Mesenchymal stem cell (in vitro differentiated cells and primary cell): Measurements from ENCODE around the gene PIGL.
A peak's percentile ranks its signal among the peaks of the same experiment; 100 is the strongest.
"Not testable (repeated sequence)": the region's sequence is repeated elsewhere in the genome, so short reads cannot be mapped to it uniquely, and the experiment has no call there.

Experiments
- DNase-seq: peaks from one replicate; pipeline ENCODE4 v3.0.0-alpha.2; 2013
- H2AFZ ChIP-seq: one replicate; pipeline ENCODE4 v1.6.1; 2013; ENCODE audit warnings: low read depth, mild to moderate bottlenecking, control low read depth, inconsistent platforms, low read length, moderate library complexity
- H2AK5ac ChIP-seq: 2 replicates; pipeline ENCODE4 v1.6.1; 2013; ENCODE audit warnings: low read length, moderate library complexity, mild to moderate bottlenecking, inconsistent platforms; ENCODE audit not compliant: severe bottlenecking
- H2BK120ac ChIP-seq: one replicate; pipeline ENCODE4 v1.6.1; 2013; ENCODE audit warnings: low read depth, mild to moderate bottlenecking, inconsistent platforms, low read length, moderate library complexity
- H2BK12ac ChIP-seq, 2 experiments: one replicate each; pipeline ENCODE4 v1.6.1; 2013; ENCODE audit warnings: inconsistent platforms in 2 of 2, low read length in 2 of 2, mild to moderate bottlenecking in 2 of 2, moderate library complexity in 2 of 2, control low read depth in 1 of 2
- H2BK15ac ChIP-seq: one replicate; pipeline ENCODE4 v1.6.1; 2013; ENCODE audit warnings: mild to moderate bottlenecking, low read depth, inconsistent platforms; ENCODE audit not compliant: poor library complexity, severe bottlenecking
- H2BK5ac ChIP-seq: 2 replicates; pipeline ENCODE4 v1.6.1; 2013; ENCODE audit warnings: low read depth, mild to moderate bottlenecking, low read length, control low read depth, inconsistent platforms; ENCODE audit not compliant: poor library complexity, severe bottlenecking
- H3K14ac ChIP-seq, 2 experiments: one replicate each; pipeline ENCODE4 v1.6.1; 2013; ENCODE audit warnings: inconsistent platforms in 2 of 2, low read length in 2 of 2, control low read depth in 1 of 2, mild to moderate bottlenecking in 1 of 2, moderate library complexity in 1 of 2
- H3K18ac ChIP-seq, 2 experiments: one replicate each; pipeline ENCODE4 v1.6.1; 2013; ENCODE audit warnings: inconsistent platforms in 2 of 2, low read length in 2 of 2, control low read depth in 1 of 2, low read depth in 1 of 2, mild to moderate bottlenecking in 1 of 2
- H3K23ac ChIP-seq, 2 experiments: one replicate each; pipeline ENCODE4 v1.6.1; 2013; ENCODE audit warnings: inconsistent platforms in 2 of 2, low read length in 2 of 2, mild to moderate bottlenecking in 2 of 2, moderate library complexity in 2 of 2, control low read depth in 1 of 2
- H3K27ac ChIP-seq: 2 replicates; pipeline ENCODE4 v1.5.1; 2013; ENCODE audit warnings: mild to moderate bottlenecking, moderate library complexity, low read length, control low read depth, inconsistent platforms; ENCODE audit not compliant: poor library complexity, severe bottlenecking
- H3K27me3 ChIP-seq, 2 experiments: 2 replicates each; pipeline versions ENCODE4 v1.6.1 to v1.7.0; 2013; ENCODE audit warnings: low read length in 2 of 2, mild to moderate bottlenecking in 2 of 2, moderate library complexity in 2 of 2, control low read depth in 1 of 2, inconsistent platforms in 1 of 2; ENCODE audit not compliant: control insufficient read depth in 1 of 2, insufficient read depth in 1 of 2
- H3K36me3 ChIP-seq, 2 experiments: 2 replicates each; pipeline versions ENCODE4 v1.6.1 to v1.7.0; 2013; ENCODE audit warnings: low read length in 2 of 2, control low read depth in 1 of 2, inconsistent platforms in 1 of 2, low read depth in 1 of 2, mild to moderate bottlenecking in 1 of 2; ENCODE audit not compliant: insufficient read depth in 2 of 2, control insufficient read depth in 1 of 2
- H3K4ac ChIP-seq, 2 experiments: one replicate each; pipeline ENCODE4 v1.6.1; 2013; ENCODE audit warnings: inconsistent platforms in 2 of 2, low read length in 2 of 2, mild to moderate bottlenecking in 2 of 2, moderate library complexity in 2 of 2, control low read depth in 1 of 2, low read depth in 1 of 2
- H3K4me1 ChIP-seq: 2 replicates; pipeline ENCODE4 v1.6.1; 2013; ENCODE audit warnings: low read depth, low read length, control low read depth; ENCODE audit not compliant: control insufficient read depth, insufficient read depth
- H3K4me2 ChIP-seq: 2 replicates; pipeline ENCODE4 v1.6.1; 2013; ENCODE audit warnings: low read length, mild to moderate bottlenecking, inconsistent platforms; ENCODE audit not compliant: poor library complexity, severe bottlenecking
- H3K4me3 ChIP-seq, 2 experiments: 2 replicates each; pipeline versions ENCODE4 v1.5.1 to v1.7.0; 2013; ENCODE audit warnings: low read length in 2 of 2, mild to moderate bottlenecking in 2 of 2, control low read depth in 1 of 2, low read depth in 1 of 2; ENCODE audit not compliant: insufficient read depth in 1 of 2
- H3K79me1 ChIP-seq: replicated peaks from 2 replicates; pipeline ENCODE4 v1.6.1; 2013; ENCODE audit warnings: mild to moderate bottlenecking, control low read depth, low read length, inconsistent platforms; ENCODE audit not compliant: poor library complexity, severe bottlenecking
- H3K9ac ChIP-seq: 2 replicates; pipeline ENCODE4 v1.7.0; 2013; ENCODE audit warnings: mild to moderate bottlenecking, low read length, moderate library complexity
- H3K9me3 ChIP-seq: 2 replicates; pipeline ENCODE4 v1.7.0; 2013; ENCODE audit warnings: mild to moderate bottlenecking, low read length; ENCODE audit not compliant: control insufficient read depth
- H4K8ac ChIP-seq: one replicate; pipeline ENCODE4 v1.6.1; 2013; ENCODE audit warnings: inconsistent platforms, mild to moderate bottlenecking, low read length, moderate library complexity
- H4K91ac ChIP-seq: one replicate; pipeline ENCODE4 v1.6.1; 2013; ENCODE audit warnings: mild to moderate bottlenecking, low read length, inconsistent platforms
- WGBS: methylation state at CpG from one replicate; pipeline ENCODE4 v1.1.7; 2013; ENCODE audit warnings: mixed read lengths; 5-methylcytosine and 5-hydroxymethylcytosine counted together

PIGL gene

DNA sequence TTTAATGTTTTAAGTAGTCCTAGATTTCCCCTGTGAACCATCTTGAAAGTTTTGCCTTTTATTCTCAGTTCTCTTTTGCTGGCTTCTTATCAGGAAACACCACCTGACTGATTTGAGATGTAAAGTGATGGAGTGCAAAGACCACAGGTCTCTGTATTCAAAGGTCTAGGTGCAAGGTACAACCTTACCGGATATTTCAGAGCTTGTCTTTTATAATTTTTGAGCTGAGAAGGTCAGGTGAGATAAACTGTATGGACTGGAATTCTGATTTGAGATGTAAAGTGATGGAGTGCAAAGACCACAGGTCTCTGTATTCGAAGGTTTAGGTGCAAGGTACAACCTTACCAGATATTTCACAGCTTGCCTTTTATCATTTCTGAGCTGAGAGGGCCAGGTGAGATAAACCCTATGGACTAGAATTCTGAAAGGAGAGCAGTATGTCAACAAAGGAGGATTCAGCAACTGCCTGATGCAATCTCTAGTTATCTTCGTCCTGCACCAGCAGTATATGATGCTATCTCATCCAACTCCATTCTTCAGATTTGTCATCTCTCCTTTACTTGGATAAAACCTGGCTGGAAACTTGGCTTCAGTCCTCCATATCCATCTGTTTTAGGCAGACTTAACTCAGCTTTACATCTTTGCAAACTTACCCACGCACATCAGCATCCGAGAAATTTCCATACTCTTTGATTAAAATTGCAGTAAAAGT is 72.0 kb downstream of the PIGL start:
- Histone ChIP-seq H2BK12ac (no peak overlapping the region), H4K91ac (no peak overlapping the region), H3K14ac (no peak overlapping the region), H3K9ac (no peak overlapping the region), H3K4me3 (no peak overlapping the region), H3K79me1 (peaks cover 4% of the 10 kb centered on the region), H3K27me3 (no peaks in the 10 kb centered on the region), H3K4me1 (peaks cover 20% of the 10 kb centered on the region), H3K36me3 (no peaks in the 10 kb centered on the region), H3K23ac (no peak overlapping the region), H2BK120ac (no peak overlapping the region), H3K27ac (no peak overlapping the region), H3K4ac (peak overlapping the region in 1 of 2 experiments; percentile 28), H2BK5ac (no peak overlapping the region), H4K8ac (no peak overlapping the region), H3K18ac (no peak overlapping the region), H2AFZ (no peak overlapping the region), H3K4me2 (no peak overlapping the region), H3K9me3 (no peaks in the 10 kb centered on the region), H2AK5ac (peak overlapping the region; percentile 83), H2BK15ac (no peak overlapping the region)
- WGBS: 92% methylated on average over 3 of the region's 5 CpGs
- no peak for DNase-seq

DNA sequence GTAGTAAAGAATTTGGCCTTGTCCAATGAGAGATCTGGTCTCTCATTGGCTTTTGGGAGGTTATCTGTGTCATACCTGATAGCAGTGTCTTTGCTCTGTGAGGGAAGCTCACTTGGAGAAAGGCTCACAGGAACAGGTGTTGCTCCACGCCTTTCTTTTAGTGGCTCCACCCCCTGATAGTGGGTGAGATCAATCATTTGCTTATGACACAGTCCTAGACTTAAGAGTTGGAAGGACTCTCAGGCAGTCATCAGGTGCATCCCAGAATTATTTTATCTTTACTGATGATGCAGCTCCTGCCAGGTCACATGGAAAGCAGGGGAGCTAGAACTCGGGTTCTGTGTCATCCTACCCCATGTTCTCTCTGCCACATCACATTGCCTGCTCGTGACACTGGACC is 76.9 kb downstream of the PIGL start:
- H3K36me3 ChIP-seq: peaks cover 0 to 2% of the 10 kb centered on the region in 2 experiments
- H3K9me3 ChIP-seq: no peaks in the 10 kb centered on the region
- H3K23ac ChIP-seq: no peak overlapping the region
- no peaks in the 10 kb centered on the region for H3K27me3 ChIP-seq
- H3K9ac ChIP-seq: no peak overlapping the region
- no peak for DNase-seq
- H3K4me2 ChIP-seq: no peak overlapping the region
- H3K27ac ChIP-seq: no peak overlapping the region
- H3K4ac ChIP-seq: no peak overlapping the region
- no peak overlapping the region for H2BK5ac ChIP-seq
- H2AFZ ChIP-seq: no peak overlapping the region
- no peak overlapping the region for H2BK12ac ChIP-seq
- H3K4me3 ChIP-seq: no peak overlapping the region
- 97% methylated on average over 3 of the region's 3 CpGs for WGBS
- no peak overlapping the region for H3K18ac ChIP-seq
- no peak overlapping the region for H4K8ac ChIP-seq
- H2AK5ac ChIP-seq: no peak overlapping the region
- H2BK15ac ChIP-seq: no peak overlapping the region
- H4K91ac ChIP-seq: no peak overlapping the region
- H2BK120ac ChIP-seq: no peak overlapping the region
- no peak overlapping the region for H3K14ac ChIP-seq
- peaks cover 2% of the 10 kb centered on the region for H3K79me1 ChIP-seq
- peaks cover 5% of the 10 kb centered on the region for H3K4me1 ChIP-seq

DNA sequence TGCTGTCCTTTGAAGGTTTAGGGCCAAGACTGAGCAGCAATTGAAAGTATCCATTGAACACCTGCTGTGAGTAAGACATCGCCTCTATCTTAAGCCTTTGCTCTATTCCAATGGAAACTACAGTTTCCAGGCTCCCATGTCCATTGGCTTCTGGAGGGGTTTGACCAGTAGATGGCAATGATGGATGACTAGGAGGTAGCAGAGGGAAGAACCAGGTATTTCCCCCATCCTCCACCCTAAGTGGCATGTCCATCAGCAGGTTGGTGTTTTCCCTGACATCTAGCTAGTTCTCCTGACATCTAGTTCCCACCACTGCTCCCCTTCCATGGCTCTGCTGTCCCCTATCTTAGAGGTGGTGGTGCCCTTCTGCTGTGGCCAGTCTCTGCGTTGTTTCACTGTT is 77.5 kb downstream of the PIGL start:
- Histone ChIP-seq H2BK12ac (no peak overlapping the region), H3K27me3 (no peaks in the 10 kb centered on the region), H4K91ac (no peak overlapping the region), H3K9ac (no peak overlapping the region), H3K36me3 (peaks cover 2% of the 10 kb centered on the region in 2 experiments), H4K8ac (no peak overlapping the region), H3K79me1 (no peaks in the 10 kb centered on the region), H3K27ac (no peak overlapping the region), H2BK15ac (no peak overlapping the region), H3K4me3 (no peak overlapping the region), H2AFZ (no peak overlapping the region), H2BK120ac (no peak overlapping the region), H3K18ac (no peak overlapping the region), H3K9me3 (no peaks in the 10 kb centered on the region), H3K14ac (no peak overlapping the region), H3K4me1 (peaks cover 5% of the 10 kb centered on the region), H2BK5ac (no peak overlapping the region), H3K4ac (no peak overlapping the region), H3K4me2 (no peak overlapping the region), H3K23ac (no peak overlapping the region), H2AK5ac (no peak overlapping the region)
- 100% methylated on average over 2 of the region's 2 CpGs for WGBS
- no peak for DNase-seq

DNA sequence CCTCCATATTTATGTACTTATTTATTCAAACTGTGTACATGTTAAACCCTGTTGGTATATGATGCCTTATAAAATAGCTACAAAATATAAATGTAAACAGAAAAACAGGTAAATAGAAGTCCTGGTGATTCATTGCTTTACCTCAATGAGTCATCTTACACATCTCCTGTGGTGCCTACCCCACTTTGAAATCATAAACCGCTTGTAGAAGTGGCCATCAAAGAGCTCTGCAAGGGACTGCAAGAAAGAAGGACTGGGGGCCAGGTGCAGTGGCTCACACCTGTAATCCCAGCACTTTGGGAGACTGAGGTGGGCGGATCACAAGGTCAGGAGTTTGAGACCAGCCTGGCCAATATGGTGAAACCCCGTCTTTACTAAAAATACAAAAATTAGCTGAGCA is 79.1 kb downstream of the PIGL start:
- H3K14ac ChIP-seq, H3K79me1 ChIP-seq, H3K4ac ChIP-seq, H3K9me3 ChIP-seq, H4K91ac ChIP-seq, H3K4me1 ChIP-seq, H3K9ac ChIP-seq, H2AFZ ChIP-seq, DNase-seq, H3K36me3 ChIP-seq, H2BK5ac ChIP-seq, H3K18ac ChIP-seq, H3K4me2 ChIP-seq, H2AK5ac ChIP-seq, H4K8ac ChIP-seq, H2BK12ac ChIP-seq, H3K27ac ChIP-seq, H3K4me3 ChIP-seq, H3K23ac ChIP-seq, H3K27me3 ChIP-seq, H2BK15ac ChIP-seq, H2BK120ac ChIP-seq: not testable (repeated sequence)
- 93% methylated on average over 3 of the region's 3 CpGs for WGBS
